OCI-LY3 (cell line): ENCODE results near the gene OR56A1.

Experiments
- H2AFZ ChIP-seq: fragments of 200-600, 300-600 bp; shearing (Covaris generic); 2 replicates; pipeline ENCODE4 v1.6.0; 2014; ENCODE audit warnings: antibody characterized with exemption, low read depth, low read length
- H3K27ac ChIP-seq: fragments of 200-600, 300-600 bp; sonication (generic); 2 replicates; pipeline ENCODE4 v1.5.1; 2014; ENCODE audit warnings: mild to moderate bottlenecking, low read length, moderate library complexity, mixed read lengths
- H3K27me3 ChIP-seq: fragments of 200-600, 300-600 bp; sonication (generic); 2 replicates; pipeline ENCODE4 v1.6.1; 2014; ENCODE audit warnings: low read depth, low read length, mixed read lengths
- H3K36me3 ChIP-seq: fragments of 200-600, 300-600 bp; sonication (generic); replicated peaks from 2 replicates; pipeline ENCODE3; 2014; ENCODE audit warnings: low read depth, low read length, mixed read lengths
- H3K4me1 ChIP-seq: fragments of 300-600, 200-600 bp; sonication (generic); 2 replicates; pipeline ENCODE4 v1.6.1; 2014; ENCODE audit warnings: low read length, mixed read lengths
- H3K4me2 ChIP-seq: fragments of 200-600, 300-600 bp; sonication (generic); 2 replicates; pipeline ENCODE4 v1.6.1; 2014; ENCODE audit warnings: low read length, mixed read lengths
- H3K4me3 ChIP-seq: fragments of 300-600, 200-600 bp; sonication (generic); 2 replicates; pipeline ENCODE4 v1.5.1; 2014; ENCODE audit warnings: antibody characterized with exemption, mild to moderate bottlenecking, low read length, moderate library complexity
- H3K79me2 ChIP-seq: fragments of 300-600, 200-600 bp; shearing (Covaris generic); 2 replicates; pipeline ENCODE4 v1.6.1; 2014; ENCODE audit warnings: mild to moderate bottlenecking, low read length, mixed read lengths
- H3K9ac ChIP-seq: fragments of 300-600, 200-600 bp; shearing (Covaris generic); 2 replicates; pipeline ENCODE4 v1.6.0; 2014; ENCODE audit warnings: mild to moderate bottlenecking, low read length, moderate library complexity
- H3K9me3 ChIP-seq: fragments of 200-600, 300-600 bp; shearing (Covaris generic); 2 replicates; pipeline ENCODE4 v1.6.1; 2014; ENCODE audit warnings: low read length, mixed read lengths; ENCODE audit not compliant: insufficient read depth
- H4K20me1 ChIP-seq: fragments of 200-600, 300-600 bp; sonication (generic); 2 replicates; pipeline ENCODE4 v1.6.1; 2016; ENCODE audit warnings: low read length, mixed read lengths; ENCODE audit not compliant: insufficient read depth
- EZH2phosphoT487 ChIP-seq: fragments of 200-600 bp; shearing (Covaris generic); IDR thresholded peaks from 2 replicates; pipeline ENCODE4 v1.6.1; 2018; ENCODE audit warnings: antibody characterized with exemption, mixed run types, low read depth
- TF ChIP-seq, protein P1 (sequence below): fragments of 200-600, 300-600 bp; sonication (generic); IDR thresholded peaks from 2 replicates; pipeline ENCODE4 v1.5.1; 2014; ENCODE audit warnings: antibody characterized with exemption, low read length, low read depth

Gene OR56A1

DNA sequence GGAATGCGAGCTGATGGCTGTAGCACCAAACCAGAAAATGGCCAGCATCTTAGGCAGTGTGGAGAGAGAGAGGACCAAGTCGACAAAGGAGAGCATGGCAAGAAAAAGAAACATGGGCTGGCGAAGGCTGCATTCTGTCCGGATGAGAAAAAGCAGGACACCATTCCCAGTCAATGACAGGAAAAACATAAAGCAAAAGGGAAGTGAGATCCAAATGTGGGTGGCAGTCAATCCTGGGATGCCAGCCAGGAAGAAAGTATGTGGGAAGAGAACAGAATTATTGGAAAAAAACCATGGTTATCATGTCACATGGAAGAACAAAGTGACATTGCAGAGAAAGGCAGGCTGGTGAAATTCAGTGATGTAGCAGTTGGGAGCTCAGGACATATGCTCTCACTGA lies 36.9 kb upstream of the OR56A1 start:
- Histone ChIP-seq H3K36me3 (no peaks in the 10 kb centered on the region), H3K4me1 (0 out of 2 replicates have a peak, but pooled peaks cover 2% of the 10 kb centered on the region), H3K27me3 (no peaks in the 10 kb centered on the region), H3K4me2 (no peak overlapping the region), H3K27ac (no peak overlapping the region), H4K20me1 (no peaks in the 10 kb centered on the region), H3K4me3 (no peak overlapping the region), H3K79me2 (no peaks in the 10 kb centered on the region), H3K9me3 (no peaks in the 10 kb centered on the region), H3K9ac (no peak overlapping the region), H2AFZ (no peak overlapping the region)
- TF ChIP-seq, protein P1, sequence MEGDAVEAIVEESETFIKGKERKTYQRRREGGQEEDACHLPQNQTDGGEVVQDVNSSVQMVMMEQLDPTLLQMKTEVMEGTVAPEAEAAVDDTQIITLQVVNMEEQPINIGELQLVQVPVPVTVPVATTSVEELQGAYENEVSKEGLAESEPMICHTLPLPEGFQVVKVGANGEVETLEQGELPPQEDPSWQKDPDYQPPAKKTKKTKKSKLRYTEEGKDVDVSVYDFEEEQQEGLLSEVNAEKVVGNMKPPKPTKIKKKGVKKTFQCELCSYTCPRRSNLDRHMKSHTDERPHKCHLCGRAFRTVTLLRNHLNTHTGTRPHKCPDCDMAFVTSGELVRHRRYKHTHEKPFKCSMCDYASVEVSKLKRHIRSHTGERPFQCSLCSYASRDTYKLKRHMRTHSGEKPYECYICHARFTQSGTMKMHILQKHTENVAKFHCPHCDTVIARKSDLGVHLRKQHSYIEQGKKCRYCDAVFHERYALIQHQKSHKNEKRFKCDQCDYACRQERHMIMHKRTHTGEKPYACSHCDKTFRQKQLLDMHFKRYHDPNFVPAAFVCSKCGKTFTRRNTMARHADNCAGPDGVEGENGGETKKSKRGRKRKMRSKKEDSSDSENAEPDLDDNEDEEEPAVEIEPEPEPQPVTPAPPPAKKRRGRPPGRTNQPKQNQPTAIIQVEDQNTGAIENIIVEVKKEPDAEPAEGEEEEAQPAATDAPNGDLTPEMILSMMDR = no peak
- TF ChIP-seq EZH2phosphoT487 = no peak

DNA sequence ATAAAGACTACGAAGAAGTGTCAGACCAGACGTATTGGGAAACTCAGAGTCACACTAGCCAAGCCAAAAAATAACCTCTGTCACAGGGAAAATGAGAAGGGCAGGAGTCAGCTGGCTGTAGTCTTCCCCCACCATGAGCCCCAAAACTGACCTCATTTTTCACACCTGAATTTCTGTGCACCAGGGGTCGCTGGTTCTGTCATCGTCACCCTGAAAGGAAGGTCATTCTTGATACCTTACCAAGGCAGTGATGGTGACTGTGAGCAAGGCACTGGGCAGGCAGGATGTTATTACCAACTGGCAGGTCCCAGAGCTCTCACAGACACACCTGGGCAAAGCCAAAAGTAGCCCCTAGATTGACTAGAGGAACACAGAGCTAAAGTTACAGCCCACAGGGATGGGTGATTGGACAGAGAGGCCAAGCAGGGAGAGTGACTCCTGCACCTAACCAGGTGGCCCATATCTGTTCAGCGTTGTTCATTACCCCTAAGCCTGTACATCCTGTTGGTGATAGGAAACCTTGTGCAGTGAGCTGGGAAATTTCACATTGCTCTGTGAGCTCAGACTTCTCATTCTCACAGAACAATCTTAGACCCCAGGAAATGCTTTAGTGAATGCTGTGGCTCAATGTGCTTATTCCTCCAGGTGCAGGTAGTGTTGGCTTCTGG lies 32.3 kb upstream of the OR56A1 start:
- 0 out of 2 replicates have a peak, but pooled peaks cover 2% of the 10 kb centered on the region for H3K4me1 ChIP-seq
- no peaks in the 10 kb centered on the region for H3K36me3 ChIP-seq
- H3K79me2 ChIP-seq = no peaks in the 10 kb centered on the region
- TF ChIP-seq, protein P1 = no peak
- TF ChIP-seq EZH2phosphoT487 = no peak
- H3K4me2 ChIP-seq = no peak overlapping the region
- no peak overlapping the region for H3K4me3 ChIP-seq
- no peak overlapping the region for H2AFZ ChIP-seq
- H3K9me3 ChIP-seq = no peaks in the 10 kb centered on the region
- H4K20me1 ChIP-seq = no peaks in the 10 kb centered on the region
- no peak overlapping the region for H3K9ac ChIP-seq
- H3K27ac ChIP-seq = no peak overlapping the region
- peaks cover 12% of the 10 kb centered on the region for H3K27me3 ChIP-seq

DNA sequence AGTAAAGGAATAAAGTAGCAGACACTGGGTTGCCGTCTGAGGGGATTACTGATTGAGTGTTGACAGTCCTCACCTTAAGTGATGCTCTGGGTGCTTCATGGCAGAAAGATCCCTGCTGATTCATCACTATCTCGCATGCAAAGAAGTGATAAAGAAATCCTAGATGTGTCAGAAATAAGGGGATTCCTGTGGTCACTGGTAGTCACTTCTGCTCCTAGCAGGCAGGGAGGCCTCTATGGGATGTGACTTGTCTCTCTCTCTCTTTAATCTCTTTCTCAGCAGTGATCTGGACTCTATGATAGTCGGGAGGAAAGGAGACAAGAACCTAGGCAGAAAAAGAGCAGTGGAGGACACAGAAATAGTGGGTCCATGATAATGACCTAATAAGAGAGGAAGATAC lies 30.9 kb upstream of the OR56A1 start:
- 0 out of 2 replicates have a peak, but pooled peaks cover 2% of the 10 kb centered on the region for H3K4me1 ChIP-seq
- H2AFZ ChIP-seq = no peak overlapping the region
- no peak overlapping the region for H3K9ac ChIP-seq
- no peak overlapping the region for H3K27ac ChIP-seq
- H3K4me2 ChIP-seq = no peak overlapping the region
- H4K20me1 ChIP-seq = no peaks in the 10 kb centered on the region
- no peak overlapping the region for H3K4me3 ChIP-seq
- peaks cover 12% of the 10 kb centered on the region for H3K27me3 ChIP-seq
- no peaks in the 10 kb centered on the region for H3K36me3 ChIP-seq
- no peak for TF ChIP-seq EZH2phosphoT487
- TF ChIP-seq, protein P1 = no peak
- no peaks in the 10 kb centered on the region for H3K79me2 ChIP-seq
- H3K9me3 ChIP-seq = no peaks in the 10 kb centered on the region

DNA sequence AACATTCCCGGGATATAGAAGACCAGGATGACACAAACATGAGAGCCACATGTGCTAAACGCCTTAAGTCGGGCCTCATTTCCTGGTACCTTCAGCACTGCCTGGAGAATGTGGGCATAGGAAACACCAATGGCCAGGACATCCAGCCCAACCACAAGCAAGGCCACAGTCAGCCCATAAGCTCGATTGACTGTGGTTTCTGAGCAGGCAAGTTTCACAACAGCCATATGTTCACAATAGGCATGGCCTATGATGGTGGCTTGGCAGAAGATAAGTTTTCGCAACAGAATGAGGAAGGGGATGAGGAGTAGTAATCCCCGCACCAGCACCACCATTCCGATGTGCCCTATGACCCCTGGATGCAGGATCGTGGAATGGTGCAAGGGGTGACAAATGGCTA lies 26.9 kb upstream of the OR56A1 start:
- Histone ChIP-seq H2AFZ (no peak overlapping the region), H3K27ac (no peak overlapping the region), H3K9me3 (no peaks in the 10 kb centered on the region), H3K27me3 (peaks cover 31% of the 10 kb centered on the region), H3K4me1 (no peaks in the 10 kb centered on the region), H3K79me2 (no peaks in the 10 kb centered on the region), H3K9ac (no peak overlapping the region), H3K4me2 (no peak overlapping the region), H3K4me3 (no peak overlapping the region), H4K20me1 (no peaks in the 10 kb centered on the region), H3K36me3 (no peaks in the 10 kb centered on the region)
- TF ChIP-seq, protein P1 = no peak
- TF ChIP-seq EZH2phosphoT487 = no peak
